Liver (tissue), 9 donors: ENCODE data around the gene PYCR2. TPM values are rescaled to one million over a fixed set of nuclear protein-coding genes. Genes with fewer than 3 reads are reported as not detected.

Experiments
- DNase-seq: peaks from one replicate; pipeline ENCODE4 v3.0.0-alpha.2; 2017; ENCODE audit warnings: low spot score
- H3K27ac ChIP-seq, 2 donors: one replicate each; pipeline ENCODE4 v1.7.0; 2013; ENCODE audit warnings: inconsistent platforms in 2 of 2, low read length in 2 of 2, control low read depth in 1 of 2, low read depth in 1 of 2, mild to moderate bottlenecking in 1 of 2
- H3K27me3 ChIP-seq, 4 donors: one replicate each; pipeline versions ENCODE4 v1.6.1 to v1.7.0; 2013; ENCODE audit warnings: low read length in 3 of 4, inconsistent platforms in 1 of 4, mild to moderate bottlenecking in 1 of 4, moderate library complexity in 1 of 4; ENCODE audit not compliant: control insufficient read depth in 4 of 4, insufficient read depth in 4 of 4
- H3K36me3 ChIP-seq, 4 donors: one replicate each; pipeline versions ENCODE4 v1.6.1 to v1.7.0; 2013; ENCODE audit warnings: low read length in 3 of 4, mild to moderate bottlenecking in 3 of 4, low read depth in 1 of 4, moderate library complexity in 1 of 4; ENCODE audit not compliant: control insufficient read depth in 4 of 4, insufficient read depth in 3 of 4
- H3K4me1 ChIP-seq, 4 donors: one replicate each; pipeline versions ENCODE4 v1.6.1 to v1.7.0; 2013; ENCODE audit warnings: low read length in 3 of 4, mild to moderate bottlenecking in 3 of 4, moderate library complexity in 1 of 4; ENCODE audit not compliant: control insufficient read depth in 4 of 4, insufficient read depth in 4 of 4
- H3K4me3 ChIP-seq, 3 donors: one replicate each; pipeline versions ENCODE4 v1.6.1 to v1.7.0; 2013; ENCODE audit warnings: low read length in 3 of 3, control low read depth in 1 of 3, low read depth in 1 of 3, mild to moderate bottlenecking in 1 of 3
- H3K9ac ChIP-seq, 2 donors: one replicate each; pipeline ENCODE4 v1.7.0; 2013; ENCODE audit warnings: low read length in 2 of 2, mild to moderate bottlenecking in 2 of 2, moderate library complexity in 2 of 2, control low read depth in 1 of 2, low read depth in 1 of 2
- H3K9me3 ChIP-seq, 4 donors: one replicate each; pipeline versions ENCODE4 v1.6.1 to v1.7.0; 2013; ENCODE audit warnings: low read length in 3 of 4; ENCODE audit not compliant: control insufficient read depth in 4 of 4
- ATF3 ChIP-seq: IDR thresholded peaks from 2 replicates; pipeline ENCODE4 v1.6.1; 2016; ENCODE audit warnings: antibody characterized with exemption
- EGR1 ChIP-seq, 2 donors: IDR thresholded peaks; 2 replicates each; pipeline ENCODE4 v1.6.1; 2016 to 2018; ENCODE audit warnings: antibody characterized with exemption in 2 of 2, low read depth in 2 of 2
- FOXA1 ChIP-seq: IDR thresholded peaks from 2 replicates; pipeline ENCODE4 v1.6.1; 2016; ENCODE audit warnings: antibody characterized with exemption
- FOXA2 ChIP-seq: IDR thresholded peaks from 2 replicates; pipeline ENCODE4 v1.6.1; 2016; ENCODE audit warnings: antibody characterized with exemption
- GABPA ChIP-seq, 2 donors: IDR thresholded peaks in 1 of 2; conservative IDR thresholded peaks in 1 of 2; 2 replicates each; pipeline ENCODE4 v1.6.1; 2016; ENCODE audit warnings: antibody characterized with exemption in 2 of 2, mild to moderate bottlenecking in 1 of 2, moderate library complexity in 1 of 2
- HNF4A ChIP-seq, 2 donors: conservative IDR thresholded peaks; 2 replicates each; pipeline ENCODE4 v1.6.1; 2016; ENCODE audit warnings: antibody characterized with exemption in 2 of 2, mild to moderate bottlenecking in 2 of 2
- HNF4G ChIP-seq: IDR thresholded peaks from 2 replicates; pipeline ENCODE4 v1.6.1; 2016; ENCODE audit warnings: antibody characterized with exemption
- JUND ChIP-seq, 2 donors: IDR thresholded peaks; 2 replicates each; pipeline ENCODE4 v1.6.1; 2016; ENCODE audit warnings: antibody characterized with exemption in 2 of 2
- MAX ChIP-seq: IDR thresholded peaks from 2 replicates; pipeline ENCODE4 v1.6.1; 2016; ENCODE audit warnings: antibody characterized with exemption
- NR2F2 ChIP-seq: IDR thresholded peaks from 2 replicates; pipeline ENCODE4 v1.6.1; 2016; ENCODE audit warnings: antibody characterized with exemption
- RAD21 ChIP-seq, 2 donors: IDR thresholded peaks; 2 replicates each; pipeline ENCODE4 v1.6.1; 2016; ENCODE audit warnings: antibody characterized with exemption in 2 of 2, mild to moderate bottlenecking in 2 of 2
- REST ChIP-seq: IDR thresholded peaks from 2 replicates; pipeline ENCODE4 v1.6.1; 2016; ENCODE audit warnings: antibody characterized with exemption, mild to moderate bottlenecking
- RXRA ChIP-seq, 2 donors: IDR thresholded peaks; 2 replicates each; pipeline ENCODE4 v1.6.1; 2017 to 2018; ENCODE audit warnings: antibody characterized with exemption in 2 of 2, mild to moderate bottlenecking in 1 of 2
- SP1 ChIP-seq: IDR thresholded peaks from 2 replicates; pipeline ENCODE4 v1.6.1; 2018; ENCODE audit warnings: antibody characterized with exemption, mild to moderate bottlenecking
- TAF1 ChIP-seq: conservative IDR thresholded peaks from 2 replicates; pipeline ENCODE4 v1.6.1; 2016; ENCODE audit warnings: antibody characterized with exemption, mild to moderate bottlenecking
- YY1 ChIP-seq: IDR thresholded peaks from 2 replicates; pipeline ENCODE4 v1.6.1; 2016; ENCODE audit warnings: antibody characterized with exemption, mild to moderate bottlenecking
- WGBS: extraction: QIAGEN DNeasy Blood & Tissue Kit; methylation state at CpG from one replicate; pipeline ENCODE4 v1.1.7; 2013; 5-methylcytosine and 5-hydroxymethylcytosine counted together
- polyA plus RNA-seq, 2 donors: library from polyadenylated mRNA; stranded (reverse) in 1 of 2; unstranded in 1 of 2; fragments of 200-250 nt in 1 of 2; fragments of >200 nt in 1 of 2; fragmentation: Nextera tagmentation in 1 of 2; extraction: Ambion mirVana in 1 of 2; gene quantifications; one replicate each; pipeline versions ENCODE4 v1.2.1 to v1.2.3, GENCODE V29; 2013 to 2015
- total RNA-seq, 2 donors: library from RNA; depleted of rRNA; stranded (reverse); fragments of >200 nt; gene quantifications; one replicate each; pipeline ENCODE4 v1.2.3, GENCODE V29; 2014
- TF ChIP-seq, protein P1 (sequence below): IDR thresholded peaks from 2 replicates; pipeline ENCODE4 v1.6.1; 2016; ENCODE audit warnings: antibody characterized with exemption
- TF ChIP-seq, protein P2 (sequence below): fragments of 150-350 bp; IDR thresholded peaks from 2 replicates; pipeline ENCODE4 v1.5.1; 2017; ENCODE audit warnings: improper control_type of control experiment, low read depth, low read length; ENCODE audit not compliant: missing input control
- donor health status: healthy.
- donor health status: healthy.
- donor health status: healthy.
- donor health status: healthy.
- donor health status: healthy.

The PYCR2 gene
- total and polyA plus RNA-seq, 4 donors = 16.8 to 41.0 (median 33.0) TPM

- WGBS = 40% methylated on average over 7 of the region's 7 CpGs
- Histone ChIP-seq H3K4me1 (peaks cover 24 to 58% (median 42%) of the 10 kb centered on the region in 4 donors), H3K27ac (peak overlapping the region; percentile 44 to 90), H3K9ac (no peak overlapping the region), H3K27me3 (no peaks in the 10 kb centered on the region), H3K36me3 (no peaks in the 10 kb centered on the region), H3K9me3 (no peaks in the 10 kb centered on the region), H3K4me3 (no peak overlapping the region)
- DNase-seq = no peak
- TF ChIP-seq TAF1 = no peak
- TF ChIP-seq RXRA (IDR thresholded peaks at IDR 0.05) = peak; percentile 42 to 72
- peak; percentile 46 to 59 for TF ChIP-seq HNF4A (conservative IDR thresholded peaks at IDR 0.05)
Observed at GRCh38 chr1:225887030-225887314, 37.1 kb downstream of the PYCR2 start.

- peaks cover 24 to 58% (median 44%) of the 10 kb centered on the region in 4 donors for H3K4me1 ChIP-seq
- H3K27ac ChIP-seq = peak overlapping the region; percentile 44 to 90
- no peaks in the 10 kb centered on the region for H3K9me3 ChIP-seq
- no peaks in the 10 kb centered on the region for H3K36me3 ChIP-seq
- 67% methylated on average over 19 of the region's 19 CpGs for WGBS
- no peak overlapping the region for H3K9ac ChIP-seq
- TF ChIP-seq FOXA2 (peak; percentile 87), JUND (IDR thresholded peaks at IDR 0.05) (peak; percentile 69 to 95), HNF4A (conservative IDR thresholded peaks at IDR 0.05) (peak; percentile 98 to 99), EGR1 (IDR thresholded peaks at IDR 0.05; ENCODE audit: low read depth in 2 of 2) (no peak), TAF1 (no peak), YY1 (peak; percentile 33), RXRA (IDR thresholded peaks at IDR 0.05) (peak; percentile 80 to 91), MAX (peak; percentile 42), ATF3 (peak; percentile 82), REST (peak; percentile 39), HNF4G (peak; percentile 95), SP1 (peak; percentile 77), FOXA1 (peak; percentile 85), NR2F2 (peak; percentile 45), RAD21 (IDR thresholded peaks at IDR 0.05) (peak in 1 of 2 donors; percentile 20), GABPA (IDR thresholded peaks at IDR 0.05 in 1 of 2, conservative IDR thresholded peaks at IDR 0.05 in 1 of 2) (no peak)
- TF ChIP-seq, protein P1, sequence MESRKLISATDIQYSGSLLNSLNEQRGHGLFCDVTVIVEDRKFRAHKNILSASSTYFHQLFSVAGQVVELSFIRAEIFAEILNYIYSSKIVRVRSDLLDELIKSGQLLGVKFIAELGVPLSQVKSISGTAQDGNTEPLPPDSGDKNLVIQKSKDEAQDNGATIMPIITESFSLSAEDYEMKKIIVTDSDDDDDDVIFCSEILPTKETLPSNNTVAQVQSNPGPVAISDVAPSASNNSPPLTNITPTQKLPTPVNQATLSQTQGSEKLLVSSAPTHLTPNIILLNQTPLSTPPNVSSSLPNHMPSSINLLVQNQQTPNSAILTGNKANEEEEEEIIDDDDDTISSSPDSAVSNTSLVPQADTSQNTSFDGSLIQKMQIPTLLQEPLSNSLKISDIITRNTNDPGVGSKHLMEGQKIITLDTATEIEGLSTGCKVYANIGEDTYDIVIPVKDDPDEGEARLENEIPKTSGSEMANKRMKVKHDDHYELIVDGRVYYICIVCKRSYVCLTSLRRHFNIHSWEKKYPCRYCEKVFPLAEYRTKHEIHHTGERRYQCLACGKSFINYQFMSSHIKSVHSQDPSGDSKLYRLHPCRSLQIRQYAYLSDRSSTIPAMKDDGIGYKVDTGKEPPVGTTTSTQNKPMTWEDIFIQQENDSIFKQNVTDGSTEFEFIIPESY = peak; percentile 41
- TF ChIP-seq, protein P2, sequence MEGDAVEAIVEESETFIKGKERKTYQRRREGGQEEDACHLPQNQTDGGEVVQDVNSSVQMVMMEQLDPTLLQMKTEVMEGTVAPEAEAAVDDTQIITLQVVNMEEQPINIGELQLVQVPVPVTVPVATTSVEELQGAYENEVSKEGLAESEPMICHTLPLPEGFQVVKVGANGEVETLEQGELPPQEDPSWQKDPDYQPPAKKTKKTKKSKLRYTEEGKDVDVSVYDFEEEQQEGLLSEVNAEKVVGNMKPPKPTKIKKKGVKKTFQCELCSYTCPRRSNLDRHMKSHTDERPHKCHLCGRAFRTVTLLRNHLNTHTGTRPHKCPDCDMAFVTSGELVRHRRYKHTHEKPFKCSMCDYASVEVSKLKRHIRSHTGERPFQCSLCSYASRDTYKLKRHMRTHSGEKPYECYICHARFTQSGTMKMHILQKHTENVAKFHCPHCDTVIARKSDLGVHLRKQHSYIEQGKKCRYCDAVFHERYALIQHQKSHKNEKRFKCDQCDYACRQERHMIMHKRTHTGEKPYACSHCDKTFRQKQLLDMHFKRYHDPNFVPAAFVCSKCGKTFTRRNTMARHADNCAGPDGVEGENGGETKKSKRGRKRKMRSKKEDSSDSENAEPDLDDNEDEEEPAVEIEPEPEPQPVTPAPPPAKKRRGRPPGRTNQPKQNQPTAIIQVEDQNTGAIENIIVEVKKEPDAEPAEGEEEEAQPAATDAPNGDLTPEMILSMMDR = no peak
- H3K4me3 ChIP-seq = no peak overlapping the region
- H3K27me3 ChIP-seq = no peaks in the 10 kb centered on the region
- no peak for DNase-seq
Observed at GRCh38 chr1:225886159-225887029, 37.7 kb downstream of the PYCR2 start.
